OCI-LY3 (cell line): ENCODE data around the gene SHMT2.

Experiments
- H2AFZ ChIP-seq: fragments of 200-600, 300-600 bp; shearing (Covaris generic); 2 replicates; pipeline ENCODE4 v1.6.0; 2014; ENCODE audit warnings: antibody characterized with exemption, low read depth, low read length
- H3K27ac ChIP-seq: fragments of 200-600, 300-600 bp; sonication (generic); 2 replicates; pipeline ENCODE4 v1.5.1; 2014; ENCODE audit warnings: mild to moderate bottlenecking, low read length, moderate library complexity, mixed read lengths
- H3K27me3 ChIP-seq: fragments of 200-600, 300-600 bp; sonication (generic); 2 replicates; pipeline ENCODE4 v1.6.1; 2014; ENCODE audit warnings: low read depth, low read length, mixed read lengths
- H3K36me3 ChIP-seq: fragments of 200-600, 300-600 bp; sonication (generic); replicated peaks from 2 replicates; pipeline ENCODE3; 2014; ENCODE audit warnings: low read depth, low read length, mixed read lengths
- H3K4me1 ChIP-seq: fragments of 300-600, 200-600 bp; sonication (generic); 2 replicates; pipeline ENCODE4 v1.6.1; 2014; ENCODE audit warnings: low read length, mixed read lengths
- H3K4me2 ChIP-seq: fragments of 200-600, 300-600 bp; sonication (generic); 2 replicates; pipeline ENCODE4 v1.6.1; 2014; ENCODE audit warnings: low read length, mixed read lengths
- H3K4me3 ChIP-seq: fragments of 300-600, 200-600 bp; sonication (generic); 2 replicates; pipeline ENCODE4 v1.5.1; 2014; ENCODE audit warnings: antibody characterized with exemption, mild to moderate bottlenecking, low read length, moderate library complexity
- H3K79me2 ChIP-seq: fragments of 300-600, 200-600 bp; shearing (Covaris generic); 2 replicates; pipeline ENCODE4 v1.6.1; 2014; ENCODE audit warnings: mild to moderate bottlenecking, low read length, mixed read lengths
- H3K9ac ChIP-seq: fragments of 300-600, 200-600 bp; shearing (Covaris generic); 2 replicates; pipeline ENCODE4 v1.6.0; 2014; ENCODE audit warnings: mild to moderate bottlenecking, low read length, moderate library complexity
- H3K9me3 ChIP-seq: fragments of 200-600, 300-600 bp; shearing (Covaris generic); 2 replicates; pipeline ENCODE4 v1.6.1; 2014; ENCODE audit warnings: low read length, mixed read lengths; ENCODE audit not compliant: insufficient read depth
- H4K20me1 ChIP-seq: fragments of 200-600, 300-600 bp; sonication (generic); 2 replicates; pipeline ENCODE4 v1.6.1; 2016; ENCODE audit warnings: low read length, mixed read lengths; ENCODE audit not compliant: insufficient read depth
- EZH2phosphoT487 ChIP-seq: fragments of 200-600 bp; shearing (Covaris generic); IDR thresholded peaks from 2 replicates; pipeline ENCODE4 v1.6.1; 2018; ENCODE audit warnings: antibody characterized with exemption, mixed run types, low read depth
- TF ChIP-seq, protein P1 (sequence below): fragments of 200-600, 300-600 bp; sonication (generic); IDR thresholded peaks from 2 replicates; pipeline ENCODE4 v1.5.1; 2014; ENCODE audit warnings: antibody characterized with exemption, low read length, low read depth

Gene SHMT2

DNA sequence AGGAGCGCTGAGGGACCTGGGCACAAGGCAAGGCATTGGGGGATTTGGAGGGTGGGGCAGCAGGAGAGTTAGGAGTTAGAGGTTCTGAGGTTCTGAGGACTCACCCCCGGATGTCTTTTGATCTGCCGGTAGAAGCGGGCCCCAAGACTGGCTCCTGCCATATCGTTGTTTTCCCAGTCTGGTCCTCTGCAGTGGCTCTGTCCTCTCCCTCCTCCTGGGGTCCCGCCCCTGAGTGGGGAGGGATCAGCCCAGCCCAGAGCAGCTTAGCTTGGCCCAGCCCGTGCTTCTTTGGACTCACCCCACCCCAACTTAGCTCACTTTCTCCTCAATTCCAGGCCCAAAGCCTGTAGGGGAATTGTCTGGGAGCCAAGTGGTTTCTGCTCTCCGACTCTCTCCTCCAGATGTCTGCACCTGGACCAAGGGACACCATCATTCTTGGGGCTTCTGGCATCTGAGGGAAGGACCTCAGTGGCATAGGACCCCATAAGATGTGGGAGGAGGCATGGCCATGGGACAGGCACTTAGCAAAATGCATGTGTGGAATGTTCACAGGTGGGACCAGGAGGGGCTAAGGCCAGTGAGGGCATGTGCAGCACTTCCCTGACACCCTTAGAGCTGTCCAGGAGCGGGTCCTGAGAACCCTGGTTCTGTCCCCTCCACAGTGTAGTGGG is 7.5 kb downstream of the SHMT2 start:
- Histone ChIP-seq H3K4me1 (peaks cover 23% of the 10 kb centered on the region), H3K27me3 (peaks cover 18% of the 10 kb centered on the region)

GRCh38 chr12:57237596-57237931 is 8.1 kb downstream of the SHMT2 start:
- peak overlapping the region; percentile 100 for H3K4me2 ChIP-seq
- H3K9ac ChIP-seq: no peak overlapping the region
- peaks cover 28% of the 10 kb centered on the region for H3K4me1 ChIP-seq
- no peak overlapping the region for H3K27ac ChIP-seq
- TF ChIP-seq, protein P1, sequence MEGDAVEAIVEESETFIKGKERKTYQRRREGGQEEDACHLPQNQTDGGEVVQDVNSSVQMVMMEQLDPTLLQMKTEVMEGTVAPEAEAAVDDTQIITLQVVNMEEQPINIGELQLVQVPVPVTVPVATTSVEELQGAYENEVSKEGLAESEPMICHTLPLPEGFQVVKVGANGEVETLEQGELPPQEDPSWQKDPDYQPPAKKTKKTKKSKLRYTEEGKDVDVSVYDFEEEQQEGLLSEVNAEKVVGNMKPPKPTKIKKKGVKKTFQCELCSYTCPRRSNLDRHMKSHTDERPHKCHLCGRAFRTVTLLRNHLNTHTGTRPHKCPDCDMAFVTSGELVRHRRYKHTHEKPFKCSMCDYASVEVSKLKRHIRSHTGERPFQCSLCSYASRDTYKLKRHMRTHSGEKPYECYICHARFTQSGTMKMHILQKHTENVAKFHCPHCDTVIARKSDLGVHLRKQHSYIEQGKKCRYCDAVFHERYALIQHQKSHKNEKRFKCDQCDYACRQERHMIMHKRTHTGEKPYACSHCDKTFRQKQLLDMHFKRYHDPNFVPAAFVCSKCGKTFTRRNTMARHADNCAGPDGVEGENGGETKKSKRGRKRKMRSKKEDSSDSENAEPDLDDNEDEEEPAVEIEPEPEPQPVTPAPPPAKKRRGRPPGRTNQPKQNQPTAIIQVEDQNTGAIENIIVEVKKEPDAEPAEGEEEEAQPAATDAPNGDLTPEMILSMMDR: no peak
- no peak for TF ChIP-seq EZH2phosphoT487
- H3K36me3 ChIP-seq: peaks cover 22% of the 10 kb centered on the region
- no peak overlapping the region for H2AFZ ChIP-seq
- H3K79me2 ChIP-seq: no peaks in the 10 kb centered on the region
- peaks cover 23% of the 10 kb centered on the region for H3K27me3 ChIP-seq
- peak overlapping the region; percentile 91 for H3K4me3 ChIP-seq
- H4K20me1 ChIP-seq: peaks cover 2% of the 10 kb centered on the region; the same call in 1 of the 2 replicates
- H3K9me3 ChIP-seq: no peaks in the 10 kb centered on the region

More for the DNA sequence above, 7.5 kb downstream of the SHMT2 start:
- Histone ChIP-seq H3K36me3 (peaks cover 28% of the 10 kb centered on the region), H3K9ac (no peak overlapping the region), H2AFZ (no peak overlapping the region), H3K9me3 (no peaks in the 10 kb centered on the region), H3K4me3 (no peak overlapping the region), H3K27ac (no peak overlapping the region), H4K20me1 (peaks cover 2% of the 10 kb centered on the region; the same call in 1 of the 2 replicates), H3K4me2 (no peak overlapping the region), H3K79me2 (peaks cover 3% of the 10 kb centered on the region)
- TF ChIP-seq, protein P1: no peak
- no peak for TF ChIP-seq EZH2phosphoT487

DNA sequence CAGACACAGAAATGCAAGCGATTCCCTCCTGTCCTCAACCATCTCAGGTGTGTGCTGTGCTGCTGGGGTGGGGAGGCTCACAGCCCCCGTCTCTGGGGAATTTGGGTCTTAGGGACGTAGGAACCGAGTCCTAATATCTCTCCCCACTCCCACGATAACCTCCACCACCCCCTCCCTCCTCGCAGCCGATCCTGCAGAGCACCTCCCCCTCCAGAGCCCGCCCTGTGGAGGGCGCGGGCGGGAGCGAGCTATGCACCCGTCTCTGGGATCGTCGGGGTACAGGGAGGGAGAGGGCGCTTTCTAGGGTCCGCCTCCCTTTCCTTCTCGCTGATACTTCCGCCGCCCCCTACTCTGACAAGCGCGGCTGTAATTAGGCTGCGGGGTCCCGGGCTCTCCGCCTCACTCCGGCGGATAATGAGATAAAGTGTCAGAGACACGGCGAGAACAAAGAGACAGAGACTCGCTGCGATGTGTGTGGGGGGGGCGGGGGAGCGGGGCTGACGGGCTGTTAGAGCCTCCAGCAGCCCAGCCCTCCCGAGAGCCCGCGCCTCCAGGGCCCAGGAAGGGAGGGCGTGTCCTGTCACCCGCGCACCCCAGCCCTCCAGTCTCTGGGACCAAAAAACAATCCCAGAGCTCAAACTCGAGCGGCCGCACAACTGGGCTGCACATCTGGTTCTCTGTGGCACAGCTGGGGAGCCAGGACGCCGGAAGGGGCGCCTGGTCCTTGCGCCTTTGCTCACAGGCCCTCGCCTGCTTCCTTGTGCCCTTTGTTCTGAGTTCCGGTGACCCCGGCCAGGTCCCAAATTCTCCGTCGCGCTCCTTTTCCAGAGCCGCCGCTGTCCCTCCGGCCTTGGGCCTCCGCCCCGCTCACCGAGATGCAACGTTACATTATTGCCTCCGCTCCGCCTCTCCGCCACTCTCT is 8.7 kb downstream of the SHMT2 start:
- H3K4me1 ChIP-seq: peaks cover 31% of the 10 kb centered on the region
- no peaks in the 10 kb centered on the region for H3K9me3 ChIP-seq
- H3K27me3 ChIP-seq: peaks cover 27% of the 10 kb centered on the region
- H3K36me3 ChIP-seq: peaks cover 16% of the 10 kb centered on the region
- H3K9ac ChIP-seq: peak overlapping the region; percentile 59
- no peak for TF ChIP-seq EZH2phosphoT487
- H3K27ac ChIP-seq: no peak overlapping the region
- H4K20me1 ChIP-seq: peaks cover 2% of the 10 kb centered on the region; the same call in 1 of the 2 replicates
- H2AFZ ChIP-seq: peak overlapping the region; percentile 62; the same call in 1 of the 2 replicates
- H3K4me2 ChIP-seq: peak overlapping the region; percentile 100
- H3K4me3 ChIP-seq: peak overlapping the region; percentile 91
- H3K79me2 ChIP-seq: no peaks in the 10 kb centered on the region

DNA sequence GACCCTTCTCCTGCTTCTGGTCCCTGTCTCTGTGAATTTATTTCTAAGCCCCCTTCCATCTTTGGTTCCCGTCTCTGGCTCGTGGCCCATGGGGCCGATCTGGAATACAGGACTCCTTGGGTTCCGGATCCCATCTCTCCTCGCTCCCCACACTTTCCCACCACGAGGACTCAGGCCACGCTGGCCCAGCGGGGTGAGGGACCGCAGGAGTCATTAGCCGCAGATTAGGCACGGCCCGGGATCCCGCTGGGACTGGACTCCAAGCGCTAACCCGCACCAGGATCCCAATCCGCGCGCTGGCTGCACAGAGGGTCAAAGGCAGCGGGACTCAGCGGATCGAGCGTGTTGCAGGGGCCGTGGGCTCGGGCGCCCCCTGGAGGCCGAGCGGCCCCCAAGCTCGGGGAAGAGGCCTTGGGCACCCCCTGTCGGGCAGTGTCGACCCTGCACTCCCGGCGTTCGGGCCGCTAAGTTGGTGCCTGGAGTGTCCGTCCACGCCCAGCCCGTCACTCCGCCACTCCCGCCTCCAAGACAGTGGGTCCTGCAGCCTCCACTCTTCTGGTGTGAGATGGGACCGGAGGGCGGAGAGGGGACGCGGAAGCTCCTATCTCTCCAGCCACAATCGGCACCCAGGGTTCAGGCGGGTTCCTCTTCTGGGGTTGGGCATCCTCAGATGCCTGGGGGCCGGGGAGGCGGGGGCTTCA is 9.5 kb downstream of the SHMT2 start:
- no peaks in the 10 kb centered on the region for H3K79me2 ChIP-seq
- peak overlapping the region; percentile 91 for H3K4me3 ChIP-seq
- H3K27ac ChIP-seq: peak overlapping the region; percentile 46; the same call in 1 of the 2 replicates
- peaks cover 8% of the 10 kb centered on the region for H3K36me3 ChIP-seq
- peak overlapping the region; percentile 88 for H3K9ac ChIP-seq
- peaks cover 35% of the 10 kb centered on the region for H3K4me1 ChIP-seq
- peaks cover 2% of the 10 kb centered on the region; the same call in 1 of the 2 replicates for H4K20me1 ChIP-seq
- peaks cover 29% of the 10 kb centered on the region for H3K27me3 ChIP-seq
- H3K4me2 ChIP-seq: peak overlapping the region; percentile 100
- no peaks in the 10 kb centered on the region for H3K9me3 ChIP-seq
- TF ChIP-seq, protein P1: peak; percentile 100
- no peak for TF ChIP-seq EZH2phosphoT487
- peak overlapping the region; percentile 62; the same call in 1 of the 2 replicates for H2AFZ ChIP-seq
